HL-60/S4 (cell line): ENCODE measurements around the gene PRKAA1.

Source experiments
- in situ Hi-C: fragments of 300-500 bp; cut with MboI; formaldehyde crosslinking; loops from 2 replicates; pipeline ENCODE4 v1.14.3; 2022; ENCODE audit warnings: low sequenced_read_pairs

Gene PRKAA1

DNA sequence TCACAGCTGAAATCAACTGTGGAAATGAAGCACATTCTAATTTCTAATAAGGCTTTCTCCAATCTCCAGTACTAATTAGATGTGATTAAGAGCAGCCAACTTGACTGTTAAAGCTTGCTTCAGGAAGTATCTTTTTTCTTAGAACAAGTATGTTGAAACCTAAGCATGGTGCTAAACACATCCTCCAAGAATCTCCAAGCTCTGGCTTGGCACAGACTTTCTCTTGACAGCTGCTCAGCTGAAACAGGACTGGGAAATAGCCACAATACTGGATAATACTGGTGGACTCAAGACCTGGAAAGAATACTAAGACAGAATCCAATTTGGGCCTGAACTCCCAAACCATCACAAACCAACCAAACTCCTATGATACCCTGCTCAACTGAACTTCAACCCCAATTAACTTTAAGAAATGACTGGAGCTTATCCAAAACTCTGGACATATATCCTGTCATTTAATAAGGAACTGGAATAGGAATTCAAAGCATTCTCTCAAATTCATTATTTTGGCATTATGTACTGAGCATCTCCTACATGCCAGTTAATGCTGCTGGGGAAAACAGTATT lies 16.2 kb downstream of the PRKAA1 start:
- in situ Hi-C loops, result no loop called here

DNA sequence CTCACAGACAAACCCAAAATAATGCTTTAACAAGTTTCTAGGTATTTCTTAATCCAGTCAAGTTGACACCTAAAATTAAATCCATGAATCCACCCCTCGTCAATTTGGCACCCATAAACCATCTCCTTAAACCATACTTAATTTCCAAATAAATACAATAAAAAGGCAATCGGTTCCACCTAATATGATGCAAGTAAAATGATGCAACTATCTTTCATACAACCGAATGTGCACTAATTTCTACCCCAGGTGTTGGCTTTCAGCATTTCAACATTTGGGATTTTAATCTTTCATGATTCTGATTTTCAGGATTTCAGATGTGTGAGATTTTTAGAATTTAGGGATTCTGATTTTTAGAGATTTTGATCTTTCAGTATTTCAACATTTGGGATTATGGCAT lies 17.3 kb downstream of the PRKAA1 start:
- in situ Hi-C loops, result no loop called here

DNA sequence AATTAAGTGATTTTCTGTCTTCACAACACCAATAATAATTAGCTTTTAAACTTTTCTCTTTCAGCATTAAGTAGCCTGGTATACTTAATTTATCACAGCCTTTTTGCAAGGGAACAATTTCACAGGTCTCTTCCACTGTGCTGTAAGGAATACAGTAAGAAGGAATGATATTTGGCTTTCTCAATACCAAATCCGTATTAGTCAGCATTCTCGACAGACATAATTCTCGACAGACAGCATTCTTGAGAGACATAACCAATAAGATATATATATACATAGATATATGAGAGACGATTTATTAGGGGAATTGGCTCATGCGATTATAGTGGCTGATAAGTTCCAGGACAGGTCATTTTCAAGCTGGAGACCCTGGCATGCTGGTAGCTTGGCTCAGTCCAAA lies 18.0 kb downstream of the PRKAA1 start:
- in situ Hi-C loops, result no loop called here

DNA sequence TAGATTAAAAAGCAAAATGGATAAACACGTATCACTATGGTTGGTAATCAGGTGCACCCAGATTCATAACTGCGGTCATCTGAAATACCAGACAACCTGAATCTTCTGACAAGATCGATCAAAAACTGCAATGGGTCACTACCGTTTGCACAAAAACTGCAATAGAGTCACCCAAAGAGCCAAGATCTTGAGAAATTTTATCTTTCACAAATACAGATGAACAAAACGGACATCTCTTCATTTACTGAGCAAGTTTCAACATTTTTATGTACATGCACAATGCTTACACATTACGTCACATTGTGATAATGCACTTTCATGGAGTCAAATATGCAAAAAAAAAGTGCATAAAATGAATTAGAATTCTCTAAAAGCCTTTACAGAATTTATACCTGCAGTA lies 18.6 kb downstream of the PRKAA1 start:
- in situ Hi-C loops, result no loop called here

DNA sequence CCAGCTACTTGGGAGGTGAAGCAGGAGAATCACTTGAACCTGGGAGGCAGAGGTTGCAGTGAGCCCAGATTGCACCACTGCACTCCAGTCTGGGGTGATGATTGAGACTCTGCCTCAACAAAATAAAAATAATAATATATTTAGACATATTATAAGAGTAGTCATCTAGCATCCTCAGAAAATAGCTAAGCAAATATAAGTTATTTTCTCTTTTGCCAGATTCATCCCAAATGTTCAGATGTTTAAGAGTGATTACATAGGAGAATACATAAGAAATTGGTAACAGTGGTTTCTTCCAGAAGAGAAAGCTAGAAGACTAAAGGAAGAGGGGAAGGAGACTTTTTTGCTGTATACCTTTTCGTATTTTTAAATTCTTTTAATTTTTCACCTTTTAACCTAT lies 20.0 kb downstream of the PRKAA1 start:
- in situ Hi-C loops, result no loop called here

DNA sequence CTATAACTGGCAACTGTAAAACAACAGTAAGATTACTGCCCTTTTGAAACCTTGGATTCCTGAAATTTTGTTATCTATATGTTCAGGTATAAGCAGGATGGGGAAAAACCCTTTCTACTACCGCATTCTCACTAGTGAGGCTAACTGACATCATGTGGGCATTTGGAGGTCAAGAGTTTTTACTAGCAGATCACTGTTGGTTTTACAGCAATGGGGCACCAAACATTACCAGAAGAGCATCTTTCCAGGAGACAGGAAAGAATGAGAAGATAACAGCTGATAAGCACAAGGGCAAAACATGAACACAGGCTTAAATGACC lies 21.6 kb downstream of the PRKAA1 start:
- in situ Hi-C loops, result no loop called here

DNA sequence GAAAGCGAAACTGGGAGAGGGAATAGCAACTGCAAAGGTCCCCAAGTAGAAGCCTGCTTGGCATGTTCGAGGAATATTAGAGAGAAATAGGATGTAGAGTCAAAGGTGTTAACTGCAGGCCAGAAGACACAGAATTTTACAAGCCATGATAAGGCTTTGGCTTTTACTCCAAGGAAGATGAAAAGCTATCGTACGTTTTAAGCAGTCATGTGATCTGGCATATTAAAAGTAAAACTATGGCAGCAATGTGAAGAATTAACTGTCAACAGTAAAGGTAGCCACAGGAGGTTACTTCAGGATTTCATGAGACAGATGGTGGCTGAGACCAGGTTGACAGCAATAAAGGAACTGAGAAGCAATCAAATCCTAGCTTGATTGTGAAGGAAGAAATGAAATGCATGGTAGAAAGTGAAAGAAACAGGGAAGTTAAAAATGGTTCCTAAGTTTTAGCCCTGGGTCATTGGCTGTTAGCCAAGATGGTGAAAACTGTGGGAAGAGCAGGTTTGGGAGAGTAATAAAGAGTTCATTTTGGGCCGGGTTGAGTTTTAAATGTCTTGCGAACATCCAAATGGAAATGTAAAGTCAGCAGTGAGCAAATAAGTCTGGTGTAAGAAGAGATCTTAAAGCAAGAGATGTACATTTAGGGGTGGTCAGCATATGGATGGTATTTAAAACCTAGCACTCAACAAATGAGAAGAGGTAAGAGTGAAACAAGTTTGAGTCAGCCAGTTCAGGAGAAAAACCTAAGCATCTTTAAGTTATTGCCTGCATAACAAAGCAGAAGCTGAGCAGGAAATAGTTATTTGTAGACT lies 22.1 kb downstream of the PRKAA1 start:
- in situ Hi-C loops, result no loop called here

DNA sequence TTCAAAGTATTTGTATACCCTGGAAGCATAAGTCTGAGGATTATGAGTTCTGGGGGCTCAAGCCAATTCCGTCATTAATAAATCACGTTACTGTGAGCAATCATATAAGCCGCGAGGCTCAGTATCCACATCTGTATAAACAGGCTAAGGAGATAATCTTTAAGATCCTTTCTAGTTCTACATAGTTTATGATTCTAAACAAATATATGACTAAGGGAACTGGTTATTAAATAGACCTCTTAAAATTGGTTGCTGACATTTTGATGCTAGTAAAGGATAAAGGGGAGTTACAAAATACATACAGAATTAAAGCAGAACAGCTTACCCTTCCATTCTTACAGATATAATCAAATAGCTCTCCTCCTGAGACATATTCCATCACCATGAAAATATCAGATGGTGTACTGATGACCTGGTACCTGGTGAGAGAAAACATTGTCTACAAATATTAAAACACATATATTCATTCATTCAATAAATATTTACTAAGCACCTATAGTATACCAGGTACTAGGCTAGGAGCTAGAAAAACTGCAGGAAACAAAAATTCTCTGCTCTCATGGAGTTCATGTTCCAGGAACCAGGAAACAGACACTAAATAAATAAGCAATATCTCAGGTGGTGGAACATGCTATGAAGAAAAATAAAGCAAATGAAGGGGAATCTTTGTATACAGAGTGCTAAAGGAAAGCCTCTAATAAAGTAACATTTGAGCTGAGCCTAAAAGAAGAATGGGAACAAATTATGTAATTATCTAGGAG lies 22.9 kb downstream of the PRKAA1 start:
- in situ Hi-C loops, result no loop called here

DNA sequence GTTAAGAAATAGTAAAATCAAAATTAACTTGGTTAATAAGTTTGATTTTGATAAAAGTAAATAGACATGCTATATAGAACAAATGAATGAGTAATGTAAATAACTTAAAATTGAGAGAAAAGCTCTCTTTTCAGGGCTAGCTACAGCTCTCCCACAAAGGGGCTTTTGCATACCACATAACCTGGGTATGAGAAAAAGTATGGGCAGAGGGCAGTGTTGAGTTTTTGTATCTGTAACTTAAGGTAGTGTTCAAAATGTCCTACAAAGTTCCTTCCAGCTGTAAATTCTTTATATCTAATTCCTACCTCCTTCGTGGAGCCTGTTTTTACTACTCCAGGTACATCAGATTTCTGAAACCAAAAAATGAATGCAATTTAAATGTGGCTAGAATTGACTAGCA lies 23.6 kb downstream of the PRKAA1 start:
- in situ Hi-C loops, result no loop called here

DNA sequence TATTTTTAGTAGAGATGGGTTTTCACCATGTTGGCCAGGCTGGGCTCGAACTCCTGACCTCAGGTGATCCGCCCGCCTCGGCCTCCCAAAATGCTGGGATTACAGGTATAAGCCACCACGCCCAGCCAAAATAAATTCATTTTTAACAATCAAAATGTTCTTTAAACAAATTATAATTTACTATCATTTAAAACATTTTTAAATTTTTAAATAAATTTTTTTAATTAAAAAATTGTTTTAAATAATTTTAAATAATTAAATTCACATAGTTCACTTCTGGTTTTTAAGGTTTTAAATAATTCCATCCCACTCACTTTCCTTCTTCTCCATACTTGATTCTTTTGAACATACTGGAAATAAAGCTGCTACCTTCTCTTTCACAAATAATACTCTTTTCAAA lies 27.4 kb downstream of the PRKAA1 start:
- in situ Hi-C loops, result no loop called here

DNA sequence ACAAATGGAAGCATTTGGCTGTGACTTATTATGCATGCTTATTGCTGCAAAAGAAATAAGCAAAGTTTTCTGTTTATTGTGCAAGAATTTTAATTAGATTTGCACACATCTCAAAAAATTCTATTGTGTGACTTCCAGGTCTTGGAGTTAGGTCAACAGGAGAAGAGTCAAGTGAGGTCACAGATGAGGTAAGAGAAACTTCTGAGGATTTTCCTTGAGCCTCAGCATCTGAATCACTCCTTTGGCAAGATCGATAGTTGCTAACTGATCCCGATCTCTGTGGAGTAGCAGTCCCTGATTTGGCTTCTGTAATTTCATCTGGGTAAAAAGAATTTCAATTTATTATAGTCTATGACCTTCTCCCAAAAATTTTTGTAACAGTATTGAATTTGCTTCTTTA lies 35.5 kb downstream of the PRKAA1 start:
- in situ Hi-C loops, result no loop called here

DNA sequence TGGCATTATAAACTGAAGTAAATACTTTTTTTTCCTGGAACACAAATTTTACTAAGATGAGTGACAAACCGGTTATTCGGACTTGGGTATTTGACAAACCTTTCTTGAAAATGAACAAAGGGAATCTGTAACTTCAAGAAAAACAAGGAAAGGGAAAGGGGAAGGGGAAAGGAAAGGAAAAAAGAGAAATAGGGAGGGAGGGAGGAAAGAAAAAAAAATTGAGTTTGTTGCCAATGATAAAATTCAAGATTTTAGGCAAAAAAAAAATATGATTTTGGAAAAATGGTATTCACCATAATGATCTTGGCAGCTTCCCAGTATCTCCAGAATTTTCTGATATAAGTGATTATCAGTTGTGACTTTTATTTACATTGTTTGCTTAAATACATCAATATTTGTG lies 40.8 kb downstream of the PRKAA1 start:
- in situ Hi-C loops, result no loop called here

DNA sequence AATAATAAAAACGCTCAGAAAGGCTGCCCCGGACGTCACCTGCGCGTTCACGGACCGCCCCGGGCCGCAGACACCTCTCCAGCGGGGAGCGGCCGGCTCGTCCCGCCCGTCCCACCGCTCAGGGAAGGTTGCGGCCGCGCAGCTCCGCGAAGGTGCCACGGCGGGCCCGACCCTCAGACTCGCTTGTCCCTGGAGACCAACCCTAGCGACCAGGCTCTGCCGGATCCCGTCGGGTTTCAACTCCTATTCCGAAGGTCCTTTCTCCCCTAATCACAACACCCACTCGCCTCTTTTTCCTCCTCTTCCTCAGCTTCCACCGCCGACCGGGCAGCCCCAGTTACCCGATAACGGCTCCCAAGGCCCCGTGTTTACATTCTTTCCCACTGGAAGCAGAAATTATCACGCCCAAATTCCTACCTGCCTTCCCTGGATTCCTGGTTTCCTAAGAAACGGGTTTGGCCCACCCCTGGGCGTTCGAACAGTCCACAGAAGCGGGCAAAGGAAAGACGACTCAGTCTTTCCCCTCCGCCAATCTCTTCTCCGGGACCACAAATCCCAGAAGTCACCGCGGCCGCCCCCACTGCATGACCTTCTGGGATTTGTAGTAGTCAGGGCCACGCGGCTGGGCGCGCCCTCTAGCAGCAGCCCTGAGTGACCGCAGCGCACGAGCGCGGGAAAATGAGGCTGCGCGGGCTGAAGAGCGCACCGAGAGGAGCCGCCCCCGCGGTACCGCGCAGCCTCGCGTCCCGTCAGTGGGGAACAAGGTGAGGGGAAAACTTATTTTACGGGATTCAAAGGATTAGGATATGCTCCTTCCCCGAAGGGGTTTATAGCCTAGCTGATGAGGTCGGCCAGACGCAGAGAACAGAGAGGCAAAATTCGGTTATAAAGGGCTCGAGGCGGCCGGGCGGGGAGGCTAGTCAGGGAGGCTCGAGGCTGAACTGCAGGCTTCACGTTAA lies 42.5 kb downstream of the PRKAA1 start, which contains the start of gene TTC33:
TTC33 (minus strand) TSS at position 555 of the 959 bp plus-strand sequence. CDS start 8,943 bp downstream, outside the sequence.
- in situ Hi-C loops, result no loop called here

DNA sequence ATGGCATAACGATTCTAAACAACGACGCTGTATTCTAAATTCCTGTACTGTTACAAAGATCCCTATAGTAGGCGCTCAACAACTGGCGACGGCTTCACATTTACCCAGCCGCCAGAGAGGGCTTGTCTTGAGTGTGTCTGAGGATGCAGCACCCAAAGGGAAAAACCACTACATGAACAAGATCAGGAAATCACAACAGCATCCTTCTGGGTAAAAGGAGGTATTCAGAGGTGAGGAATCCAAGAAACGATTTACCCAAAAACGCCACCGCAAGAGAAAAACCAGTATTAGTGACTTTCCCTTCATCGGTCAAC lies 43.1 kb downstream of the PRKAA1 start:
- in situ Hi-C loops, result no loop called here

DNA sequence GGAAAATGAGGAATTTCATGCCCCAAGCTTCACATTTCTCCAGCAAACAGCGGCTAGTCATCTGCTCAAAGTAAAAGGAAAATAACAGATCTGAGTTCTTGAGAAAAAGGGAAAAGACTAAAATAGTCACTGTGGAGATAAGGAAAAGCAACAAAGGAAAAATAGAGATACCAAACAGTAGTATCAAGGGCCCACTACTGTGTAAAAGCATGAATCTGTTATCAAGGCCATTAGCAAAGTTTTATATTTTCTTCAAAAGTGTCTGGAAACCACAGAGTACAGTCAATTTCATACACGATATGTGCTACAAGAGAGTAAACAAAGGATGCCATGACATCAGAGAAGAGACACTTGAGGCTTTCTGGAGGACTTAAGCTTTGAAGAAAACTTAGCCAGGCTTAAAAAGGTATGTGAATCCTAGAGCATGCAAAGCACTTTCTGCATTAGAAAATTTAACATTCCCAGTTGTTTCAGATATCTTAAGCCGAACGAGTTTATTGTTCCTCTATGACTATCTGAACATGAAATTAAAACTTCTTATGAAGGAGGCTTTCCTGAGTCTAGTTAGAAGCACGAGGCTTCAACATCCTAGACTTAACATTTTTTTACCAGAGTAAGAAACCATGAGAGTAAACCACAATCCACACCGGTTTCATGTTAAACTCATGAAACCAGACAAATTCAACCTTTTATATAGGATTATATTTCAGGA lies 43.6 kb downstream of the PRKAA1 start:
- in situ Hi-C loops, result no loop called here

DNA sequence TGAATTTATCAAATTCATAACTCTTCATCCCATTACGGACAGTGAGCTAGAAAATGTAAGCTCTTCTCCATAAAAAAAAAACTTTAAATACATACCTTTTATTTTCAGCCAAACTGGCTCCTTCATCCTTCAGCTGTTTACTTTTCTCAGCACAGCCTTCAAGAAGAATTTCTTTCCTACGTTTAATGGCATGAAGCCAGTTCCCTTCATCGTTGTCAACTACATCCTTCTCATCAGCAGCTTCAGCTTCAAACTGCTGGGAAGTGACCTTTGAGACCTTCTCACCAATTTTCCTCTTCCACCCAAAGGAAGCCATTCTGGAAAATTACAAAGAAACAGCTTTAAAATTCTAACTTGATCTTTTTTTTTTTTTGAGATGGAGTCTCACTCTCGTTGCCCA lies 51.5 kb downstream of the PRKAA1 start:
- in situ Hi-C loops, result loop anchor here (25.0 kb wide), 2 partner anchors 784 to 1159 kb away; no protein-coding TSS in a partner anchor

DNA sequence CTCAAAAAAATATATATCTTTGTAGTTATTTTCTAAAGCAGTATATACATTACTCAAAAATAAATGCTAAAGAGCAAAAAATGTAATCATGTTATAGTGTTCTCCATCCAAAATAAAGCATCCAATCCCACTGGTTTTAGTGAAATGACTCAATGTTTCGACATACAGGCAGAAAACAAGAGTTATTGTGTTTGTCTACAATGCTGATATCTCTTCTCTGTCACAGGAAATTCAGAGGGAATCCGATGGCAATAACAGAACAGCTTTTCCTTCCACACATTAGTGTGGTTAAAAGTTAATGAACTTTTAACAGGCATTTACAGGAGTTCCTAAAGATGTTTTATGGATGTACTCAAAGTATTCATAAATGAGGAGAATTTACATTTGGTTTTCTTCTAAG lies 54.4 kb downstream of the PRKAA1 start:
- in situ Hi-C loops, result loop anchor here (25.0 kb wide), 2 partner anchors 781 to 1156 kb away; no protein-coding TSS in a partner anchor

DNA sequence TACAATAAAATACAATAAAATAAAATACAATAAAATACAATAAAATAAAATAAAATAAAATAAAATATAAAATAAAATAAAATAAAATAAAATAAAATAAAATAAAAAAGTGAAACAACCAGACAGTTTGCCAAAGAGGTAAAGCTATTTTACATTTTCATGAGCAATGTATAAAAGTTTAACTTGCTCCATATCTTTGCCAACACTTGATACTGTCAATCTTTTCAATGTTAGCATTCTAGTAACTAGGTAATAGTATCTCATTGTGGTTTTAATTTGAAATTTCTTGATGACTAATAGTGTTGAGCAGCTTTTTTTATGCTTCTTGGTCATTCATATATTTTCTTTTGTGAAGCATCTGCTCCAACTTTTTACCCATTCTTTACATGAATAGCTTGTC lies 59.7 kb downstream of the PRKAA1 start:
- in situ Hi-C loops, result loop anchor here (10.0 to 25.0 kb wide), 3 partner anchors 776 to 1151 kb away; no protein-coding TSS in a partner anchor

DNA sequence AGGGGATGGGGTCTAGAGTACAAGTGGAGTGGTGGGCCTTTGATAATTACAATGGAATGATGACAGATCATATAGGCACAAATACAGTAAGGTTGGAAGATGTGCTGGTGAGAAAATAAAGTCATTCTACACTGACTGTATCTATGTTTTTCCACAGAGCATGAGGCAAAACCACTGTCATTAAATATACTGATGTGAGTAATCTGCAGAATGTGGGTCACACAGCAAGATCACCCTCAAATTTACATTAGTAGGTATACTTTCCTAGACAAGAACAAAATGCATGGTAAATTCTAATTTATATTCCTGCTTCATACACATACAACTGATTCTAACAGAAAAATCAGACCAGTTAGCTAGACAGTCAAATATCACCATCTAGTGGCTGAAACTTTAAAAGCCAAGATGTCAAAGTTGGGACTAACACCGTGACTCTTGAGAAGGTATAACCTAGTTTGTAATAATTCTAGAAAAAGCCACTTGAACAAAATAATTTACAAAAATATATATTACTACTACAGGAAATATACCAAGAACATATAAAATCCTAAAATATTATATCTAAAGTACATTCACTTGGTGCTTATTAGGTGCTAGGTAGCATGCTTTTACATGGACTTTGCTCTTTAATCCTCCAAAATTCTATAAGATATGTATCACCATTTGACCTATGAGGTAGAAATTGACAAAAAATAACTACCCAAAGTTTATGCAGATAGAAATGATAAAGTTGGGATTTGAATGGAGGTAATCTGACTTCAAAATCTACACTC lies 61.9 kb downstream of the PRKAA1 start:
- in situ Hi-C loops, result loop anchor here (10.0 to 25.0 kb wide), 3 partner anchors 774 to 1149 kb away; no protein-coding TSS in a partner anchor
